Mucosa of descending colon (tissue), 3 donors: ENCODE measurements around the gene ANGPT4. TPM values are rescaled to one million over a fixed set of nuclear protein-coding genes. Genes with fewer than 3 reads are reported as not detected.

Experiments used
- ATAC-seq: fragments of 200-7000 bp; cut with Tn5 transposase; one replicate; pipeline ENCODE4 v1.9.1; 2020; ENCODE audit warnings: mild to moderate bottlenecking, moderate library complexity
- DNase-seq, 3 donors: peaks; one replicate each; pipeline ENCODE4 v3.0.0-alpha.2; 2020
- H3K36me3 ChIP-seq: fragments of 200-600 bp; one replicate; pipeline ENCODE4 v1.8.0; 2021; ENCODE audit warnings: low read depth, mild to moderate bottlenecking
- H3K4me1 ChIP-seq: fragments of 200-600 bp; one replicate; pipeline ENCODE4 v1.8.0; 2021; ENCODE audit warnings: low read depth, mild to moderate bottlenecking
- H3K4me3 ChIP-seq: fragments of 200-600 bp; one replicate; pipeline ENCODE4 v1.8.0; 2021; ENCODE audit warnings: mild to moderate bottlenecking
- H3K9me3 ChIP-seq: fragments of 200-600 bp; one replicate; pipeline ENCODE4 v1.8.0; 2021; ENCODE audit warnings: mild to moderate bottlenecking
- CTCF ChIP-seq: fragments of 200-600 bp; IDR thresholded peaks from one replicate; pipeline ENCODE4 v1.8.0; 2022; ENCODE audit warnings: antibody characterized with exemption, mild to moderate bottlenecking
- intact Hi-C, 2 donors: fragments of 100-400 bp; cut with DNase I in 1 of 2; cut with micrococcal nuclease in 1 of 2; formaldehyde crosslinking; loops; one replicate each; pipeline versions ENCODE4 v1.11.0 to v1.11.1; 2022; cut with DNase I, micrococcal nuclease
- total RNA-seq, 3 donors: library from RNA; stranded (reverse); fragmentation: NEBNext Ultra II Directional in 2 of 3; extraction: Animal tissue kit (Norgen Biotek cat#: 25700) in 2 of 3; gene quantifications; one replicate each; pipeline versions ENCODE4 v1.2.1 to v1.2.4, GENCODE V29; 2021 to 2023
- donor health status: DM: no; HTN: no; CAD: no; lungs with moderate emphysema.
- donor health status: DM: no; HTN: no; CAD: no.
- donor health status: DM: no; HTN: yes; CAD: no.

ANGPT4 gene
- total RNA-seq, 3 donors from 2014 or later: 0.05 TPM; not detected in 2

DNA sequence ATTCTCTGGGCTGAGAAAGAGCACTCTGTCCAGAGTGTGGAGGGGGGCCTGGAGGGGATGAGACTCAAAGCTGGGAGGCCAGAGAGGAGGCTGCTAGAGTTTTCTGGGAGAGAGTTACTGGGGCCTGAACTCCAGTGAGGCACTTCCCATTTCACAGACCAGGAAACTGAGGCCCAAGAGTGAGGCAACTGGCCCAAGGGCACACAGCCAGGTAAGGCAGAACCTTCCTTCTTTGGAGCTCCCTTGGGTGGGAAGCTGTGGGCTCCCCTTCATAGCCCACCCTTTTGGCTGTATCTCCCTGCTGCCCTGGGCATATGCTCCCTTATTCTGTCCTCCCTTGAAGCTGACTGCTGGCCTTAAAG lies 34.4 kb downstream of the ANGPT4 start:
- no peak for DNase-seq
- intact Hi-C loops: no loop called here
- no peak for TF ChIP-seq CTCF
- H3K9me3 ChIP-seq: no peaks in the 10 kb centered on the region
- ATAC-seq: no peak
- no peaks in the 10 kb centered on the region for H3K4me1 ChIP-seq
- no peaks in the 10 kb centered on the region for H3K36me3 ChIP-seq
- no peak overlapping the region for H3K4me3 ChIP-seq

- H3K4me3 ChIP-seq: no peak overlapping the region
- ATAC-seq: no peak
- no peaks in the 10 kb centered on the region for H3K4me1 ChIP-seq
- no peaks in the 10 kb centered on the region for H3K9me3 ChIP-seq
- intact Hi-C loops: no loop called here
- TF ChIP-seq CTCF: no peak
- H3K36me3 ChIP-seq: no peaks in the 10 kb centered on the region
- DNase-seq: no peak
Measured at GRCh38 chr20:881051-881782, 34.9 kb downstream of the ANGPT4 start.

GRCh38 chr20:879626-880025 lies 36.5 kb downstream of the ANGPT4 start:
- ATAC-seq (no peak), DNase-seq (no peak)
- no peak overlapping the region for H3K4me3 ChIP-seq
- H3K4me1 ChIP-seq: no peaks in the 10 kb centered on the region
- no peaks in the 10 kb centered on the region for H3K9me3 ChIP-seq
- intact Hi-C loops: no loop called here
- TF ChIP-seq CTCF: no peak
- no peaks in the 10 kb centered on the region for H3K36me3 ChIP-seq

GRCh38 chr20:878511-879307 lies 37.4 kb downstream of the ANGPT4 start:
- H3K4me3 ChIP-seq: no peak overlapping the region
- TF ChIP-seq CTCF: no peak
- intact Hi-C loops: no loop called here
- H3K36me3 ChIP-seq: no peaks in the 10 kb centered on the region
- ATAC-seq (no peak), DNase-seq (peak in 1 of 3 donors; percentile 20)
- H3K9me3 ChIP-seq: no peaks in the 10 kb centered on the region
- no peaks in the 10 kb centered on the region for H3K4me1 ChIP-seq

- Histone ChIP-seq H3K9me3 (no peaks in the 10 kb centered on the region), H3K36me3 (no peaks in the 10 kb centered on the region), H3K4me1 (no peaks in the 10 kb centered on the region), H3K4me3 (no peak overlapping the region)
- no peak for DNase-seq
- no peak for TF ChIP-seq CTCF
- intact Hi-C loops: no loop called here
- no peak for ATAC-seq
Measured at GRCh38 chr20:877814-878213, 38.3 kb downstream of the ANGPT4 start.
